Measurements from ENCODE around the gene SLC2A1.
"Not testable (repeated sequence)": the region's sequence is repeated elsewhere in the genome, so short reads cannot be mapped to it uniquely, and the experiment has no call there.

SLC2A1 gene

DNA sequence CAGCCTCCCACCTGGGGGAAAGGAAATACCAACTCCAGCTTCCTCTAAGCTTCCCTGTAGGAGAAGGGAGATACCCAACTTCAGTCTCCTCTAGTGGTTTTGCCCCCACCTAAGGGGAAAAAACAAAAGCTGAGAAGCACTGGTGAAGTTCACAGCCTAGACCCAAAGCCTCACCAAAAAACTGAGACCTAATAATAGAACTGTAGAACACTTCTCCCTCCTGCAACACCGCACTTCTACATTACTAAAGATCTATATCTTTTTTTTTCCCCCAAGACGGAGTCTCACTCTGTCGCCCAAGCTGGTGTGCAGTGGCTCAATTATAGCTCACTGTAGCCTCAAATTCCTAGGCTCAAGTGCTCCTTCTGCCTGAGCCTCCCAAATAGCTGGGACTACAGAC is 43.2 kb downstream of the SLC2A1 start:
- H3K27ac ChIP-seq: no peak overlapping the region
- TF ChIP-seq, protein P1, sequence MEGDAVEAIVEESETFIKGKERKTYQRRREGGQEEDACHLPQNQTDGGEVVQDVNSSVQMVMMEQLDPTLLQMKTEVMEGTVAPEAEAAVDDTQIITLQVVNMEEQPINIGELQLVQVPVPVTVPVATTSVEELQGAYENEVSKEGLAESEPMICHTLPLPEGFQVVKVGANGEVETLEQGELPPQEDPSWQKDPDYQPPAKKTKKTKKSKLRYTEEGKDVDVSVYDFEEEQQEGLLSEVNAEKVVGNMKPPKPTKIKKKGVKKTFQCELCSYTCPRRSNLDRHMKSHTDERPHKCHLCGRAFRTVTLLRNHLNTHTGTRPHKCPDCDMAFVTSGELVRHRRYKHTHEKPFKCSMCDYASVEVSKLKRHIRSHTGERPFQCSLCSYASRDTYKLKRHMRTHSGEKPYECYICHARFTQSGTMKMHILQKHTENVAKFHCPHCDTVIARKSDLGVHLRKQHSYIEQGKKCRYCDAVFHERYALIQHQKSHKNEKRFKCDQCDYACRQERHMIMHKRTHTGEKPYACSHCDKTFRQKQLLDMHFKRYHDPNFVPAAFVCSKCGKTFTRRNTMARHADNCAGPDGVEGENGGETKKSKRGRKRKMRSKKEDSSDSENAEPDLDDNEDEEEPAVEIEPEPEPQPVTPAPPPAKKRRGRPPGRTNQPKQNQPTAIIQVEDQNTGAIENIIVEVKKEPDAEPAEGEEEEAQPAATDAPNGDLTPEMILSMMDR (conservative IDR thresholded peaks at IDR 0.05; ENCODE audit: low read depth): no peak
- ChIA-PET POLR2A (ENCODE audit: low non-redundant PET) (no interaction called here), CTCF (interaction anchor here (5.9 kb wide), 1 partner anchor 158 kb away, joined by 90 read pairs; no protein-coding TSS in a partner anchor)
- DNase-seq (ENCODE audit: low spot score): no peak

DNA sequence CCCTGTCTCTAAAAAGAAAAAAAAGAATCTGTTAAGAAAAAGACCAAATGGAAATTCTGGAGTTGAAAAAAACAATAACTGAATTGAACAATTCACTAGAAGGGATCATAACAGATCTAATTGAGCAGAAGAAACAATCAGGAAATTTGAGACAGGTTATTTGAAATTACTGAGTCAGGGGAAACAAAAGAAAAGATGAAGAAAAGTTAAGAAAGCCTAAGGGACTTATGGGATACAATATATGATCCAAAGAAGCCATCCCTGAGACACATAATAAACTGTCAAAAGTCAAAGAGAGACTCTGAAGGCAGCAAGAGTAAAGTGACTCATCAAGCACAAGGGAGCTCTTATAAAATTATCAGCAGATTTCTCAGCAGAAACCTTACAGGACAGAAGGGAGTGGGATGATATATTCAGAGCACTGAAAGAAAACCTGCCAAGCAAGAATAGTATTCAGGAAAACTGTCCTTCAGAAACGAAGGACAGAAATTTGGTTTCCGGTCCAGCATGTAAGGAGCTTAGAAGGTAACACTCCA is 44.5 kb downstream of the SLC2A1 start:
- TF ChIP-seq, protein P1 (conservative IDR thresholded peaks at IDR 0.05; ENCODE audit: low read depth): no peak
- POLR2A ChIA-PET (ENCODE audit: low non-redundant PET): no interaction called here
- no peak overlapping the region for H3K27ac ChIP-seq
- DNase-seq (ENCODE audit: low spot score): no peak
- CTCF ChIA-PET: interaction anchor here (0.6 to 5.9 kb wide), 16 partner anchors 8 to 251 kb away, joined by 3 to 90 read pairs (median 6); no protein-coding TSS in a partner anchor

DNA sequence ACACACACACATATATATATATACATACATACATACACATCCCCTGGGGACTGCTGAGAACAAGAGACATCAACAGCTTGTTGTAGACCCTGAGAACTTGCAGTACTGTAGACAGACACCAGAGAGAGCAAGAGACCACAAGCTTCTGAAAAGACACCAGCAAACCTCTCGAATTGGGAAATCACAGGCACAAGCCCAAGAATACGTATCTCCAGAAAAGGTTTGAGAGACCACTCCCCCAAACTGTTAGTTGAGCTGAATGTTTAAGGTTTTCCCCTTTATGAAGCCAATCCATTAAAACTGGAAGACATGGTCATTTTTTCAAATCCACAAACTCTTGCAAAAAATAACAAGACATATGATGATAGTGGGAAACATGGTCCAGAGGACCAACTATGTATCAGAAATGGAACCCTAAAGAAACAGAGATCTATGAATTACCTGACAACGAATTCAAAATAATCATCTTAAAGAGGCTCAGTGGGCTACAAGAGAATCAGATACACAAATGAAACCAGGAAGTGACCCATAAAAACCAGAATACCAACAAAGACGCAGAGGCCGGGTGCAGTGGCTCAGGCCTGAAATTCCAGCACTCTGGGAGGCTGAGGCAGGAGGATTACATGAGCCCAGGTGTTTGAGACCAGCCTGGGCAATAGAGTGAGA is 45.1 kb downstream of the SLC2A1 start:
- ChIA-PET CTCF (interaction anchor here (0.5 to 5.9 kb wide), 30 partner anchors 9 to 520 kb away, joined by 3 to 90 read pairs (median 4); no protein-coding TSS in a partner anchor), POLR2A (ENCODE audit: low non-redundant PET) (interaction anchor here (0.6 to 0.8 kb wide), 3 partner anchors 160 to 722 kb away, joined by 3 to 4 read pairs (median 3); no protein-coding TSS in a partner anchor)
- peak; percentile 70 for DNase-seq (ENCODE audit: low spot score)
- no peak overlapping the region for H3K27ac ChIP-seq
- TF ChIP-seq, protein P1 (conservative IDR thresholded peaks at IDR 0.05; ENCODE audit: low read depth): peak; percentile 74

- TF ChIP-seq, protein P1 (conservative IDR thresholded peaks at IDR 0.05; ENCODE audit: low read depth): no peak
- no peak overlapping the region for H3K27ac ChIP-seq
- POLR2A ChIA-PET (ENCODE audit: low non-redundant PET): no interaction called here
- no peak for DNase-seq (ENCODE audit: low spot score)
- CTCF ChIA-PET: interaction anchor here (5.9 kb wide), 1 partner anchor 163 kb away, joined by 90 read pairs; no protein-coding TSS in a partner anchor
These were observed 47.7 kb downstream of the SLC2A1 start for GRCh38 chr1:42910985-42911384.

GRCh38 chr1:42908046-42908445 is 50.6 kb downstream of the SLC2A1 start:
- POLR2A ChIA-PET (ENCODE audit: low non-redundant PET): no interaction called here
- DNase-seq (ENCODE audit: low spot score): no peak
- CTCF ChIA-PET: no interaction called here
- TF ChIP-seq, protein P1 (conservative IDR thresholded peaks at IDR 0.05; ENCODE audit: low read depth): no peak
- H3K27ac ChIP-seq: no peak overlapping the region

DNA sequence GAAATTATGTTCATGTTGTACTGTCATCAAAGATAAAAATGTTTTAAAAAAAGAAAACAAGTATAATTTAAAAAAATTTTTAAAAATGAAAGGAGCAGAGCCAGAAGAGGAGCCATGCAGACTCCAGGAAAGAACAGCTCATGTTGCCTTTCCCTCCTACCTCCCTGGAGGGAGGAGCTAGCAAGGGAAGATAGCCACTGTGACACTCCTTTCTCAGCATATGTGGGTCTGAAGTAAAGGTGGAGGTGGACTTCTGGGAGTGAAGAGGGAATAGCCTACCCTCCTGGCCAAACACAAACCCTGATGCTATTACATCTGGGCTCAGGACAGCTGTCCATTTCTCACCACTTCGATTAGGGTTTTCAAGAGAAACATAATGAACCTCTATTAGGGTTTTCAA is 54.2 kb downstream of the SLC2A1 start:
- POLR2A ChIA-PET (ENCODE audit: low non-redundant PET): no interaction called here
- TF ChIP-seq, protein P1 (conservative IDR thresholded peaks at IDR 0.05; ENCODE audit: low read depth): no peak
- DNase-seq (ENCODE audit: low spot score): no peak
- CTCF ChIA-PET: interaction anchor here (0.6 to 1.7 kb wide), 2 partner anchors 9 to 125 kb away, joined by 5 to 6 read pairs; no protein-coding TSS in a partner anchor
- no peak overlapping the region for H3K27ac ChIP-seq

DNA sequence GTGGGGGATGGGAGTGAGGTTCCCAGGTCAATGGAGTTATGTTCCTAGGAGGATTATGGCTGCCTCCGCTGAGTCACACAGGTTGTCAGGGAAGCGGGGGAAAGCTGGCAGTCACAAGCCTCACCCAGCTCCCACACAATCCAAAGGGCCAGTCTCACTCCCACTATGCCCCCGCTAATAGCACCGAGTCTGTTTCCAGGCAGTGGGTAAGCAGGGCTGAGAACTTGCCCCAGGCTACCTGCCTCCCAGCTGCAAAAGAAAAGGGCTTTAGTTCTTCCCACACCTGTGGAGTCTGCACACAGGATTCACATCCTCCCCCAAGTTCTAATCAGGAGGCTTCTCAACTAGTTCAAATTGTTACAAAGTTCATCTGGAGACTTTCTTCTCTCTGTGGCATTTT is 58.7 kb downstream of the SLC2A1 start:
- DNase-seq (ENCODE audit: low spot score); POLR2A ChIA-PET (ENCODE audit: low non-redundant PET); H3K27ac ChIP-seq: not testable (repeated sequence)
- CTCF ChIA-PET: interaction anchor here (1.0 to 1.6 kb wide), 2 partner anchors 8 to 13 kb away, joined by 4 to 8 read pairs; no protein-coding TSS in a partner anchor
